HCT116 (cell line): Measurements from ENCODE around the gene LOXL1. TPM values are rescaled to one million over a fixed set of nuclear protein-coding genes. Genes with fewer than 3 reads are reported as not detected.

Experiments
- ATAC-seq: fragments of 200-7000 bp; cut with Tn5 transposase; 2 replicates; pipeline ENCODE4 v1.9.1; 2020; ENCODE audit warnings: mild to moderate bottlenecking, moderate library complexity
- BruUV-seq: library from RNA; stranded (reverse); fragments of 400-500 nt; replicated peaks from 2 replicates; lab custom pipeline; 2021; lab: Mats Ljungman, UMichigan
- CTCF ChIA-PET: fragments of 300-600 bp; sonication (Branson Sonifier 250); formaldehyde crosslinking; loops from one replicate; lab custom pipeline; 2021; ENCODE audit warnings: antibody characterized with exemption; lab: Charles Lee
- POLR2A ChIA-PET: fragments of 300-600, 350-600 bp; sonication (Branson Sonifier 250); formaldehyde crosslinking; loops from one replicate; lab custom pipeline; 2021; ENCODE audit warnings: antibody characterized with exemption; lab: Charles Lee
- RAD21 ChIA-PET, 2 experiments: fragments of 300-600 bp; sonication (Branson Sonifier 250); formaldehyde crosslinking; loops; one replicate each; lab custom pipeline; 2023; ENCODE audit warnings: low total read pairs in 2 of 2; ENCODE audit not compliant: uncharacterized antibody in 2 of 2, unreplicated experiment in 2 of 2, low non-redundant PET in 1 of 2; lab: Charles Lee
- DNase-seq: peaks from one replicate; pipeline ENCODE4 v3.0.0-alpha.2; 2010; ENCODE audit warnings: low read depth, low spot score
- H2AFZ ChIP-seq: fragments of 200-600 bp; shearing (Covaris generic), sonication (generic); 2 replicates; pipeline ENCODE4 v1.6.1; 2017; ENCODE audit warnings: low read depth, mixed run types, mixed read lengths, antibody characterized with exemption, low read length; ENCODE audit not compliant: poor library complexity, severe bottlenecking
- H3K27ac ChIP-seq: 2 replicates; pipeline ENCODE4 v1.5.1; 2012; ENCODE audit warnings: low read depth, low read length
- H3K27me3 ChIP-seq: fragments of 200-600 bp; sonication (generic); 2 replicates; pipeline ENCODE4 v1.6.1; 2016; ENCODE audit warnings: mixed run types, low read length, mixed read lengths; ENCODE audit not compliant: insufficient read depth
- H3K36me3 ChIP-seq, 2 experiments: fragments of 200-500 bp in 1 of 2; fragments of 200-600 bp in 1 of 2; sonication (Bioruptor generic) in 1 of 2; sonication (generic) in 1 of 2; 2 replicates each; pipeline versions ENCODE4 v1.5.1 to v1.6.1; 2014 to 2016; ENCODE audit warnings: low read length in 2 of 2, inconsistent platforms in 1 of 2, mixed read lengths in 1 of 2, mixed run types in 1 of 2; ENCODE audit not compliant: insufficient read depth in 2 of 2, control insufficient read depth in 1 of 2
- H3K4me1 ChIP-seq, 2 experiments: fragments of 200-600 bp in 1 of 2; sonication (generic) in 1 of 2; 2 replicates each; pipeline versions ENCODE4 v1.5.1 to v1.6.1; 2012 to 2017; ENCODE audit warnings: low read length in 2 of 2, inconsistent platforms in 1 of 2, mild to moderate bottlenecking in 1 of 2, mixed read lengths in 1 of 2, mixed run types in 1 of 2, moderate library complexity in 1 of 2; ENCODE audit not compliant: insufficient read depth in 2 of 2, control insufficient read depth in 1 of 2
- H3K4me2 ChIP-seq: fragments of 200-600 bp; sonication (generic); 2 replicates; pipeline ENCODE4 v1.6.1; 2017; ENCODE audit warnings: mixed run types, low read length, mixed read lengths
- H3K4me3 ChIP-seq, 2 experiments: fragments of 200-600 bp in 1 of 2; sonication (generic) in 1 of 2; replicated peaks in 1 of 2; 2 replicates each; pipeline ENCODE4 v1.5.1; 2011 to 2016; ENCODE audit warnings: low read length in 2 of 2, control low read depth in 1 of 2, low read depth in 1 of 2, mild to moderate bottlenecking in 1 of 2, mixed read lengths in 1 of 2, mixed run types in 1 of 2
- H3K79me2 ChIP-seq: fragments of 200-600 bp; sonication (generic); 2 replicates; pipeline ENCODE4 v1.6.1; 2017; ENCODE audit warnings: mild to moderate bottlenecking, mixed run types, low read length, moderate library complexity, mixed read lengths; ENCODE audit not compliant: insufficient read depth
- H3K9ac ChIP-seq: fragments of 200-600 bp; sonication (generic); 2 replicates; pipeline ENCODE4 v1.6.1; 2016; ENCODE audit warnings: low read length, mixed read lengths
- H3K9me2 ChIP-seq: fragments of 200-600 bp; sonication (generic), shearing (Covaris generic); 2 replicates; pipeline ENCODE4 v1.6.1; 2017; ENCODE audit warnings: mixed run types, mild to moderate bottlenecking, moderate library complexity; ENCODE audit not compliant: insufficient read depth
- H3K9me3 ChIP-seq, 2 experiments: fragments of 200-500 bp in 1 of 2; fragments of 200-600 bp in 1 of 2; sonication (Bioruptor generic) in 1 of 2; sonication (generic) in 1 of 2; 2 replicates each; pipeline ENCODE4 v1.6.1; 2014 to 2017; ENCODE audit warnings: low read length in 2 of 2, mixed read lengths in 2 of 2, inconsistent platforms in 1 of 2, low read depth in 1 of 2, mild to moderate bottlenecking in 1 of 2, mixed run types in 1 of 2, moderate library complexity in 1 of 2; ENCODE audit not compliant: control insufficient read depth in 1 of 2, insufficient read depth in 1 of 2
- H4K20me1 ChIP-seq: fragments of 200-600 bp; sonication (generic), shearing (Covaris generic); 2 replicates; pipeline ENCODE4 v1.6.1; 2017; ENCODE audit warnings: mixed run types, mild to moderate bottlenecking, moderate library complexity; ENCODE audit not compliant: insufficient read depth
- CBX3 ChIP-seq: IDR thresholded peaks from 2 replicates; pipeline ENCODE4 v1.6.1; 2012; ENCODE audit warnings: low read depth
- CEBPB ChIP-seq: IDR thresholded peaks from 2 replicates; pipeline ENCODE4 v1.6.1; 2012; ENCODE audit warnings: low read depth
- EGR1 ChIP-seq: IDR thresholded peaks from 2 replicates; pipeline ENCODE4 v1.6.1; 2012; ENCODE audit warnings: low read depth
- ELF1 ChIP-seq: IDR thresholded peaks from 2 replicates; pipeline ENCODE4 v1.6.1; 2012; ENCODE audit warnings: low read depth, borderline replicate concordance
- EZH2 ChIP-seq: fragments of 200-600 bp; sonication (generic); IDR thresholded peaks from 2 replicates; pipeline ENCODE4 v1.6.1; 2017; ENCODE audit warnings: antibody characterized with exemption, mixed run types
- SP1 ChIP-seq: IDR thresholded peaks from 2 replicates; pipeline ENCODE4 v1.6.1; 2012; ENCODE audit warnings: low read depth
- TCF7L2 ChIP-seq: IDR thresholded peaks from 2 replicates; pipeline ENCODE4 v1.7.0; 2011; ENCODE audit warnings: borderline replicate concordance, inconsistent platforms; ENCODE audit not compliant: insufficient read depth, insufficient read length; ENCODE audit errors: extremely low read depth
- YY1 ChIP-seq: IDR thresholded peaks from 2 replicates; pipeline ENCODE4 v1.6.1; 2011; ENCODE audit warnings: low read length, low read depth, moderate library complexity, mild to moderate bottlenecking; ENCODE audit not compliant: insufficient replicate concordance; ENCODE audit errors: extremely low read depth
- ZNF274 ChIP-seq: fragments of 200-500 bp; sonication (Bioruptor generic); IDR thresholded peaks from 2 replicates; pipeline ENCODE4 v1.6.1; 2014; ENCODE audit warnings: mild to moderate bottlenecking, low read depth, low read length, inconsistent platforms
- intact Hi-C: fragments of 100-400 bp; cut with micrococcal nuclease; formaldehyde crosslinking; loops from 2 replicates; pipeline ENCODE4 v1.10.0; 2022
- total RNA-seq: library from RNA; stranded (reverse); gene quantifications from one replicate; pipeline ENCODE4 v1.2.1, GENCODE V29; 2021; ENCODE audit not compliant: unreplicated experiment
- TF ChIP-seq, protein P1 (sequence below): IDR thresholded peaks from 2 replicates; pipeline ENCODE4 v1.6.1; 2012
- TF ChIP-seq, protein P2 (sequence below), 3 experiments: fragments of 200-600 bp in 1 of 3; sonication (generic) in 1 of 3; IDR thresholded peaks in 2 of 3; conservative IDR thresholded peaks in 1 of 3; 2 replicates each; pipeline ENCODE4 v1.5.1; 2012 to 2017; ENCODE audit warnings: low read depth in 2 of 3, low read length in 2 of 3, antibody characterized with exemption in 1 of 3, borderline replicate concordance in 1 of 3, control low read depth in 1 of 3, mild to moderate bottlenecking in 1 of 3, mixed read lengths in 1 of 3, mixed run types in 1 of 3, moderate library complexity in 1 of 3; ENCODE audit not compliant: insufficient read depth in 1 of 3
- TF ChIP-seq, protein P3 (sequence below): IDR thresholded peaks from 2 replicates; pipeline ENCODE4 v1.6.1; 2012; ENCODE audit warnings: low read depth
- TF ChIP-seq, protein P4 (sequence below): IDR thresholded peaks from 2 replicates; pipeline ENCODE4 v1.6.1; 2011; ENCODE audit warnings: mild to moderate bottlenecking, low read length, moderate library complexity; ENCODE audit not compliant: insufficient replicate concordance; ENCODE audit errors: extremely low read depth

LOXL1 gene
- total RNA-seq, 1 experiment from 2014 or later: 14.9 TPM

DNA sequence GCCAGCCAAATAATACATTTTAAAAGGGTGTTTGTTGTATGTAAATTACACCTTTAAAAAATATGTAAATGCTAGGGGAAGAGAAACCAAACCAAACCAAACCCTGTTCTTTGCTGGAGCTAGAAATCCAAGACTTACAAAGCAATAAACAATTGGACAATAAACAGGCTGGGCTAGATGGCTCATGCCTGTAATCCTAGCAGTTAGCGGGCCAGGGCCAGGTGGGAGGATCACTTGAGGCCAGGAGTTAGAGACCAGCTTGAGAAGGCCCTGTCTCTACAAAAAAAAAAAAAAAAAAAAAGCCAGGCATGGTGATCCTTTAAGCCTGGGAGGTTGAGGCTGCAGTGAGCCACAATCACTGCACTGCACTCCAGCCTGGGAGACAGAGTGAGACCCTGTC lies 53.4 kb downstream of the LOXL1 start:
- no peak for DNase-seq
- no peaks in the 10 kb centered on the region for H3K36me3 ChIP-seq
- no peak overlapping the region for H3K27ac ChIP-seq
- H3K4me3 ChIP-seq: no peak overlapping the region
- ChIA-PET RAD21 (no interaction called here), CTCF (no interaction called here), POLR2A (no interaction called here)
- no peaks in the 10 kb centered on the region for H3K27me3 ChIP-seq
- H3K9ac ChIP-seq: no peak overlapping the region
- H3K79me2 ChIP-seq: no peaks in the 10 kb centered on the region
- intact Hi-C loops: no loop called here
- H2AFZ ChIP-seq: no peak overlapping the region
- ATAC-seq: no peak
- H3K4me2 ChIP-seq: no peak overlapping the region
- peaks cover 23 to 26% of the 10 kb centered on the region in 2 experiments for H3K4me1 ChIP-seq
- H4K20me1 ChIP-seq: no peaks in the 10 kb centered on the region
- no peaks in the 10 kb centered on the region; a peak in 1 of 4 replicates for H3K9me3 ChIP-seq
- BruUV-seq: no TSS peak
- TF ChIP-seq TCF7L2: no peak
- TF ChIP-seq, protein P1, sequence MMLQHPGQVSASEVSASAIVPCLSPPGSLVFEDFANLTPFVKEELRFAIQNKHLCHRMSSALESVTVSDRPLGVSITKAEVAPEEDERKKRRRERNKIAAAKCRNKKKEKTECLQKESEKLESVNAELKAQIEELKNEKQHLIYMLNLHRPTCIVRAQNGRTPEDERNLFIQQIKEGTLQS: no peak
- no peak for TF ChIP-seq SP1
- TF ChIP-seq ZNF274: no peak
- no peak for TF ChIP-seq EGR1
- TF ChIP-seq, protein P2, sequence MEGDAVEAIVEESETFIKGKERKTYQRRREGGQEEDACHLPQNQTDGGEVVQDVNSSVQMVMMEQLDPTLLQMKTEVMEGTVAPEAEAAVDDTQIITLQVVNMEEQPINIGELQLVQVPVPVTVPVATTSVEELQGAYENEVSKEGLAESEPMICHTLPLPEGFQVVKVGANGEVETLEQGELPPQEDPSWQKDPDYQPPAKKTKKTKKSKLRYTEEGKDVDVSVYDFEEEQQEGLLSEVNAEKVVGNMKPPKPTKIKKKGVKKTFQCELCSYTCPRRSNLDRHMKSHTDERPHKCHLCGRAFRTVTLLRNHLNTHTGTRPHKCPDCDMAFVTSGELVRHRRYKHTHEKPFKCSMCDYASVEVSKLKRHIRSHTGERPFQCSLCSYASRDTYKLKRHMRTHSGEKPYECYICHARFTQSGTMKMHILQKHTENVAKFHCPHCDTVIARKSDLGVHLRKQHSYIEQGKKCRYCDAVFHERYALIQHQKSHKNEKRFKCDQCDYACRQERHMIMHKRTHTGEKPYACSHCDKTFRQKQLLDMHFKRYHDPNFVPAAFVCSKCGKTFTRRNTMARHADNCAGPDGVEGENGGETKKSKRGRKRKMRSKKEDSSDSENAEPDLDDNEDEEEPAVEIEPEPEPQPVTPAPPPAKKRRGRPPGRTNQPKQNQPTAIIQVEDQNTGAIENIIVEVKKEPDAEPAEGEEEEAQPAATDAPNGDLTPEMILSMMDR (IDR thresholded peaks at IDR 0.05 in 2 of 3, conservative IDR thresholded peaks at IDR 0.05 in 1 of 3; ENCODE audit: borderline replicate concordance in 1 of 3, insufficient read depth in 1 of 3, low read depth in 2 of 3, low read length in 2 of 3): no peak
- no peak for TF ChIP-seq CEBPB
- TF ChIP-seq CBX3: no peak
- TF ChIP-seq, protein P3, sequence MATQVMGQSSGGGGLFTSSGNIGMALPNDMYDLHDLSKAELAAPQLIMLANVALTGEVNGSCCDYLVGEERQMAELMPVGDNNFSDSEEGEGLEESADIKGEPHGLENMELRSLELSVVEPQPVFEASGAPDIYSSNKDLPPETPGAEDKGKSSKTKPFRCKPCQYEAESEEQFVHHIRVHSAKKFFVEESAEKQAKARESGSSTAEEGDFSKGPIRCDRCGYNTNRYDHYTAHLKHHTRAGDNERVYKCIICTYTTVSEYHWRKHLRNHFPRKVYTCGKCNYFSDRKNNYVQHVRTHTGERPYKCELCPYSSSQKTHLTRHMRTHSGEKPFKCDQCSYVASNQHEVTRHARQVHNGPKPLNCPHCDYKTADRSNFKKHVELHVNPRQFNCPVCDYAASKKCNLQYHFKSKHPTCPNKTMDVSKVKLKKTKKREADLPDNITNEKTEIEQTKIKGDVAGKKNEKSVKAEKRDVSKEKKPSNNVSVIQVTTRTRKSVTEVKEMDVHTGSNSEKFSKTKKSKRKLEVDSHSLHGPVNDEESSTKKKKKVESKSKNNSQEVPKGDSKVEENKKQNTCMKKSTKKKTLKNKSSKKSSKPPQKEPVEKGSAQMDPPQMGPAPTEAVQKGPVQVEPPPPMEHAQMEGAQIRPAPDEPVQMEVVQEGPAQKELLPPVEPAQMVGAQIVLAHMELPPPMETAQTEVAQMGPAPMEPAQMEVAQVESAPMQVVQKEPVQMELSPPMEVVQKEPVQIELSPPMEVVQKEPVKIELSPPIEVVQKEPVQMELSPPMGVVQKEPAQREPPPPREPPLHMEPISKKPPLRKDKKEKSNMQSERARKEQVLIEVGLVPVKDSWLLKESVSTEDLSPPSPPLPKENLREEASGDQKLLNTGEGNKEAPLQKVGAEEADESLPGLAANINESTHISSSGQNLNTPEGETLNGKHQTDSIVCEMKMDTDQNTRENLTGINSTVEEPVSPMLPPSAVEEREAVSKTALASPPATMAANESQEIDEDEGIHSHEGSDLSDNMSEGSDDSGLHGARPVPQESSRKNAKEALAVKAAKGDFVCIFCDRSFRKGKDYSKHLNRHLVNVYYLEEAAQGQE: no peak
- TF ChIP-seq ELF1: no peak
- TF ChIP-seq EZH2: no peak
- TF ChIP-seq, protein P4, sequence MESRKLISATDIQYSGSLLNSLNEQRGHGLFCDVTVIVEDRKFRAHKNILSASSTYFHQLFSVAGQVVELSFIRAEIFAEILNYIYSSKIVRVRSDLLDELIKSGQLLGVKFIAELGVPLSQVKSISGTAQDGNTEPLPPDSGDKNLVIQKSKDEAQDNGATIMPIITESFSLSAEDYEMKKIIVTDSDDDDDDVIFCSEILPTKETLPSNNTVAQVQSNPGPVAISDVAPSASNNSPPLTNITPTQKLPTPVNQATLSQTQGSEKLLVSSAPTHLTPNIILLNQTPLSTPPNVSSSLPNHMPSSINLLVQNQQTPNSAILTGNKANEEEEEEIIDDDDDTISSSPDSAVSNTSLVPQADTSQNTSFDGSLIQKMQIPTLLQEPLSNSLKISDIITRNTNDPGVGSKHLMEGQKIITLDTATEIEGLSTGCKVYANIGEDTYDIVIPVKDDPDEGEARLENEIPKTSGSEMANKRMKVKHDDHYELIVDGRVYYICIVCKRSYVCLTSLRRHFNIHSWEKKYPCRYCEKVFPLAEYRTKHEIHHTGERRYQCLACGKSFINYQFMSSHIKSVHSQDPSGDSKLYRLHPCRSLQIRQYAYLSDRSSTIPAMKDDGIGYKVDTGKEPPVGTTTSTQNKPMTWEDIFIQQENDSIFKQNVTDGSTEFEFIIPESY: no peak
- TF ChIP-seq YY1: no peak
- H3K9me2 ChIP-seq: no peaks in the 10 kb centered on the region
